Panc1 (cell line): Measurements from ENCODE around the gene ZBP1. TPM values are rescaled to one million over a fixed set of nuclear protein-coding genes. Genes with fewer than 3 reads are reported as not detected.

ENCODE experiments used
- ATAC-seq: fragments of 200-7000 bp; cut with Tn5 transposase; 2 replicates; pipeline ENCODE4 v1.9.1; 2020; ENCODE audit warnings: mild to moderate bottlenecking, moderate library complexity
- BruUV-seq: library from RNA; stranded (reverse); fragments of 400-500 nt; replicated peaks from 2 replicates; lab custom pipeline; 2021; lab: Mats Ljungman, UMichigan
- CTCF ChIA-PET: fragments of 300-600 bp; sonication (Branson Sonifier 250); formaldehyde crosslinking; loops from one replicate; lab custom pipeline; 2022; ENCODE audit warnings: antibody characterized with exemption; lab: Charles Lee
- POLR2A ChIA-PET: fragments of 300-600 bp; sonication (Branson Sonifier 250); formaldehyde crosslinking; loops from one replicate; lab custom pipeline; 2022; ENCODE audit warnings: antibody characterized with exemption; lab: Charles Lee
- DNase-seq: peaks from one replicate; pipeline ENCODE4 v3.0.0-alpha.2; 2010; ENCODE audit warnings: low read depth, low spot score
- H3K27ac ChIP-seq: 2 replicates; pipeline ENCODE4 v1.5.1; 2011; ENCODE audit warnings: mild to moderate bottlenecking, low read length, inconsistent platforms
- H3K27me3 ChIP-seq: fragments of 200-500 bp; sonication (Bioruptor generic); 2 replicates; pipeline ENCODE4 v1.6.0; 2014; ENCODE audit warnings: low read length, inconsistent platforms; ENCODE audit not compliant: control insufficient read depth, insufficient read depth
- H3K36me3 ChIP-seq: fragments of 200-500 bp; sonication (Bioruptor generic); 2 replicates; pipeline ENCODE4 v1.5.1; 2014; ENCODE audit warnings: inconsistent platforms, mild to moderate bottlenecking, low read length, moderate library complexity; ENCODE audit not compliant: control insufficient read depth, insufficient read depth
- H3K4me1 ChIP-seq: 2 replicates; pipeline ENCODE4 v1.5.1; 2011; ENCODE audit warnings: inconsistent platforms, mild to moderate bottlenecking, low read length, moderate library complexity; ENCODE audit not compliant: control insufficient read depth, insufficient read depth
- H3K4me3 ChIP-seq, 2 experiments: 2 replicates each; pipeline ENCODE4 v1.5.1; 2011 to 2012; ENCODE audit warnings: low read depth in 2 of 2, low read length in 2 of 2, mild to moderate bottlenecking in 2 of 2, inconsistent platforms in 1 of 2, moderate library complexity in 1 of 2
- H3K9me3 ChIP-seq: fragments of 200-500 bp; sonication (Bioruptor generic); 2 replicates; pipeline ENCODE4 v1.5.1; 2014; ENCODE audit warnings: low read depth, mild to moderate bottlenecking, inconsistent platforms, low read length, moderate library complexity; ENCODE audit not compliant: control insufficient read depth, insufficient read depth
- POLR2AphosphoS5 ChIP-seq: IDR thresholded peaks from 2 replicates; pipeline ENCODE4 v1.6.1; 2012; ENCODE audit warnings: mild to moderate bottlenecking, low read depth, low read length, moderate library complexity
- SIN3A ChIP-seq: IDR thresholded peaks from 2 replicates; pipeline ENCODE4 v1.6.1; 2012; ENCODE audit warnings: low read depth, mild to moderate bottlenecking, low read length, moderate library complexity, borderline replicate concordance; ENCODE audit not compliant: insufficient read depth
- TCF7L2 ChIP-seq: IDR thresholded peaks from 2 replicates; pipeline ENCODE4 v1.6.1; 2011; ENCODE audit warnings: mild to moderate bottlenecking, low read depth, low read length, inconsistent platforms
- in situ Hi-C: cut with HindIII; loops from 2 replicates; pipeline ENCODE4 v1.10.0; 2016; ENCODE audit warnings: low sequenced_read_pairs, low pct_unique_long_range_greater_than_20kb
- intact Hi-C: fragments of 100-400 bp; cut with micrococcal nuclease; formaldehyde crosslinking; loops from one replicate; pipeline ENCODE4 v1.10.0; 2022; ENCODE audit not compliant: unreplicated experiment
- total RNA-seq: library from RNA; stranded (reverse); gene quantifications from one replicate; pipeline ENCODE4 v1.2.1, GENCODE V29; 2021; ENCODE audit not compliant: unreplicated experiment
- TF ChIP-seq, protein P1 (sequence below): fragments of 450-650 bp; IDR thresholded peaks from 2 replicates; pipeline ENCODE4 v1.5.1; 2017; ENCODE audit warnings: mild to moderate bottlenecking
- TF ChIP-seq, protein P2 (sequence below), 2 experiments: IDR thresholded peaks; 2 replicates each; pipeline ENCODE4 v1.6.1; 2011 to 2012; ENCODE audit warnings: low read depth in 2 of 2, control low read depth in 1 of 2, low read length in 1 of 2, mild to moderate bottlenecking in 1 of 2, moderate library complexity in 1 of 2; ENCODE audit not compliant: insufficient read depth in 1 of 2

ZBP1 gene
- total RNA-seq, 1 experiment from 2014 or later, result not detected

DNA sequence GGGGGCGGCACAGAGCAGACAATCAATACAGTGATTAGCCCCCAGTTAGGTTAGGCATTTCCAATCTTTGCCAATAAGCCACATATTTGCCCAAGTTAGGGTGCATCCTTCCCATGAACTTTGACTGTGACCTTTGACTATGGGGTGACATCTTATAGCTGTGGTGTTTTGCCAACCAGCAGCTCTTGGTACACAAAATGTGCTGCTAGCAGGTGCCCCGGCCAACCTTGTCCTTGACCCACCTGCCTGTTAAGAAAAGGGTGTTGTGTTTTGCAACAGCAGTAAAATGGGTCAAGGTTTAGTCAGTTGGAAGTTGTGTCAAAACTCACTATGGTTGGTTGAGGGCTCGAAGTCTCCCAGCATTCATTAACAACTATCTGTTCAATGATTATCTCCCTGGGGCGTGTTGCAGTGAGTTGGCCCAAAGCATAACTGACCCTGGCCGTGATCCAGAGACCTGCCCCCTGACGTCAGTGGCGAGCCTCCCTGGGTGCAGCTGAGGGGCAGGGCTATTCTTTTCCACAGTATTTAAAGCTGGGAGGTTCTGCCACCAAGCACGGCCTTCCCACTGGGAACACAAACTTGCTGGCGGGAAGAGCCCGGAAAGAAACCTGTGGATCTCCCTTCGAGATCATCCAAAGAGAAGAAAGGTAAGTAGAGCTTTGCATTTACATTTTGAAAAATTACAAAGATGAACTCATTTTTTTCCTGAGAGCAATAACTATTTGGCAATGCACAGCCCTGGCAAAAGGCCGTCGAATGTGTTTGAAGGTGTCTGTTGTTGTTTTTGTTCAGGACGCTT, 59.5 kb downstream of the ZBP1 start, which contains the start of gene PCK1:
Gene PCK1, plus strand, starts transcription at position 557 of the 802 bp plus-strand sequence. CDS start 302 bp downstream, outside the sequence.
- intact Hi-C loops, result no loop called here
- H3K9me3 ChIP-seq, result no peaks in the 10 kb centered on the region
- DNase-seq (no peak), ATAC-seq (no peak)
- no peaks in the 10 kb centered on the region for H3K4me1 ChIP-seq
- CTCF ChIA-PET, result no interaction called here
- no TSS peak for BruUV-seq
- no peaks in the 10 kb centered on the region for H3K36me3 ChIP-seq
- no peak within 1 kb of the TSS for H3K4me3 ChIP-seq
- in situ Hi-C loops, result no loop called here
- TF ChIP-seq POLR2AphosphoS5 (no peak), TCF7L2 (no peak), SIN3A (no peak)
- TF ChIP-seq, protein P1, sequence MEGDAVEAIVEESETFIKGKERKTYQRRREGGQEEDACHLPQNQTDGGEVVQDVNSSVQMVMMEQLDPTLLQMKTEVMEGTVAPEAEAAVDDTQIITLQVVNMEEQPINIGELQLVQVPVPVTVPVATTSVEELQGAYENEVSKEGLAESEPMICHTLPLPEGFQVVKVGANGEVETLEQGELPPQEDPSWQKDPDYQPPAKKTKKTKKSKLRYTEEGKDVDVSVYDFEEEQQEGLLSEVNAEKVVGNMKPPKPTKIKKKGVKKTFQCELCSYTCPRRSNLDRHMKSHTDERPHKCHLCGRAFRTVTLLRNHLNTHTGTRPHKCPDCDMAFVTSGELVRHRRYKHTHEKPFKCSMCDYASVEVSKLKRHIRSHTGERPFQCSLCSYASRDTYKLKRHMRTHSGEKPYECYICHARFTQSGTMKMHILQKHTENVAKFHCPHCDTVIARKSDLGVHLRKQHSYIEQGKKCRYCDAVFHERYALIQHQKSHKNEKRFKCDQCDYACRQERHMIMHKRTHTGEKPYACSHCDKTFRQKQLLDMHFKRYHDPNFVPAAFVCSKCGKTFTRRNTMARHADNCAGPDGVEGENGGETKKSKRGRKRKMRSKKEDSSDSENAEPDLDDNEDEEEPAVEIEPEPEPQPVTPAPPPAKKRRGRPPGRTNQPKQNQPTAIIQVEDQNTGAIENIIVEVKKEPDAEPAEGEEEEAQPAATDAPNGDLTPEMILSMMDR, result no peak
- TF ChIP-seq, protein P2, sequence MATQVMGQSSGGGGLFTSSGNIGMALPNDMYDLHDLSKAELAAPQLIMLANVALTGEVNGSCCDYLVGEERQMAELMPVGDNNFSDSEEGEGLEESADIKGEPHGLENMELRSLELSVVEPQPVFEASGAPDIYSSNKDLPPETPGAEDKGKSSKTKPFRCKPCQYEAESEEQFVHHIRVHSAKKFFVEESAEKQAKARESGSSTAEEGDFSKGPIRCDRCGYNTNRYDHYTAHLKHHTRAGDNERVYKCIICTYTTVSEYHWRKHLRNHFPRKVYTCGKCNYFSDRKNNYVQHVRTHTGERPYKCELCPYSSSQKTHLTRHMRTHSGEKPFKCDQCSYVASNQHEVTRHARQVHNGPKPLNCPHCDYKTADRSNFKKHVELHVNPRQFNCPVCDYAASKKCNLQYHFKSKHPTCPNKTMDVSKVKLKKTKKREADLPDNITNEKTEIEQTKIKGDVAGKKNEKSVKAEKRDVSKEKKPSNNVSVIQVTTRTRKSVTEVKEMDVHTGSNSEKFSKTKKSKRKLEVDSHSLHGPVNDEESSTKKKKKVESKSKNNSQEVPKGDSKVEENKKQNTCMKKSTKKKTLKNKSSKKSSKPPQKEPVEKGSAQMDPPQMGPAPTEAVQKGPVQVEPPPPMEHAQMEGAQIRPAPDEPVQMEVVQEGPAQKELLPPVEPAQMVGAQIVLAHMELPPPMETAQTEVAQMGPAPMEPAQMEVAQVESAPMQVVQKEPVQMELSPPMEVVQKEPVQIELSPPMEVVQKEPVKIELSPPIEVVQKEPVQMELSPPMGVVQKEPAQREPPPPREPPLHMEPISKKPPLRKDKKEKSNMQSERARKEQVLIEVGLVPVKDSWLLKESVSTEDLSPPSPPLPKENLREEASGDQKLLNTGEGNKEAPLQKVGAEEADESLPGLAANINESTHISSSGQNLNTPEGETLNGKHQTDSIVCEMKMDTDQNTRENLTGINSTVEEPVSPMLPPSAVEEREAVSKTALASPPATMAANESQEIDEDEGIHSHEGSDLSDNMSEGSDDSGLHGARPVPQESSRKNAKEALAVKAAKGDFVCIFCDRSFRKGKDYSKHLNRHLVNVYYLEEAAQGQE (IDR thresholded peaks at IDR 0.05; ENCODE audit: insufficient read depth in 1 of 2, low read depth in 2 of 2, low read length in 1 of 2), result no peak
- H3K27me3 ChIP-seq, result peaks cover 14% of the 10 kb centered on the region
- no peak within 1 kb of the TSS for H3K27ac ChIP-seq
- POLR2A ChIA-PET, result no interaction called here

DNA sequence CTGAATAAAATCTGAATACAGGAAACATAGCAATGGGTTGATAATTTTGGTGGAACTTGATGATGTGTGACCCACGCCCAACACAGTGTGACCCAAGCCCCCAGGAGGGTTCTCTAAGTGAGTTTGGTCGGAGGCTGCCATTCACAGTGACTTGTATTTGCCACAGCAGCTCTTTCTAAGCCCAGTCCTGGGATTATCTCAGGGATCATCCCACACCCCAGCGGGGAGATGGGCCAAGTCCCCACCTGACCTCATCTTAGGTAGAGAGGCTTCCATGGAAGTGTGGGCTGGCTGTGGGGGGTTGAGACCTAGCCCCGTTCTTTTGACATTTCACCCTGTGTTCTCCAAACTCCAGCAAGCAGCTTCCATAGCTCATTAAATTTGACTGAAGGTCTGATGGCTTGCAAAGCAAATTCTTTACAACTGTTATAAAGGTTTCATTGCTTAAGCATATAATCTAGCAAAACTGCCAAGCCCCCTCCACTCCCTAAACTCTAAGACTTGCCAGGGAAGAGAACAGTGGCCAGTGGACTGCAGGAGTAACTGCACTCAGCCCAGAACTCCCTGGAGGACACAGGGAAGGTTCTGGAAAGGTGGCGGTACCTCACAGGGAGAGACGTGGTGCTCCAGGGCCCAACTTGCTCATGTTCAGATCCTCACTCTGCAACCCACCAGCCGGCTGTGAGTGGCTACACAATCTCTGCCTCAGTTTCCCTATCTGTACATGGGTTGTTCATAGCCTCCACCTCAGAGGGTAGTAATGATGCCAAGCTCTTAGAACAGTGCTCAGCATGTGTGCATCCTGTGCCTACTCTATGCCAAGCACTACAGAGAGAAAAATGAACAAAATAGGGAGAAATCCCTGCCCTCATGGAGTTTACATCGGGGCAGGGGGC, 60.3 kb downstream of the ZBP1 start:
- POLR2A ChIA-PET, result no interaction called here
- TF ChIP-seq, protein P1, result no peak
- no peak for TF ChIP-seq TCF7L2
- TF ChIP-seq POLR2AphosphoS5, result no peak
- no peak for TF ChIP-seq SIN3A
- TF ChIP-seq, protein P2 (IDR thresholded peaks at IDR 0.05; ENCODE audit: insufficient read depth in 1 of 2, low read depth in 2 of 2, low read length in 1 of 2), result no peak
- in situ Hi-C loops, result no loop called here
- ATAC-seq (no peak), DNase-seq (no peak)
- H3K36me3 ChIP-seq, result no peaks in the 10 kb centered on the region
- no peak overlapping the region for H3K27ac ChIP-seq
- no peaks in the 10 kb centered on the region for H3K9me3 ChIP-seq
- intact Hi-C loops, result no loop called here
- no peaks in the 10 kb centered on the region for H3K4me1 ChIP-seq
- no TSS peak for BruUV-seq
- peaks cover 17% of the 10 kb centered on the region for H3K27me3 ChIP-seq
- CTCF ChIA-PET, result no interaction called here
- no peak overlapping the region for H3K4me3 ChIP-seq
